ENCODE data around the gene GREB1.
A peak's percentile ranks its signal among the peaks of the same experiment; 100 is the strongest.

Gene GREB1

GRCh38 chr2:11558214-11558886, 24.5 kb downstream of the GREB1 start:
- no peak for TF ChIP-seq ZFX (IDR thresholded peaks at IDR 0.05)
- TF ChIP-seq CTCF (conservative IDR thresholded peaks at IDR 0.05), result no peak
- peak overlapping the region; percentile 78 for H3K27ac ChIP-seq

DNA sequence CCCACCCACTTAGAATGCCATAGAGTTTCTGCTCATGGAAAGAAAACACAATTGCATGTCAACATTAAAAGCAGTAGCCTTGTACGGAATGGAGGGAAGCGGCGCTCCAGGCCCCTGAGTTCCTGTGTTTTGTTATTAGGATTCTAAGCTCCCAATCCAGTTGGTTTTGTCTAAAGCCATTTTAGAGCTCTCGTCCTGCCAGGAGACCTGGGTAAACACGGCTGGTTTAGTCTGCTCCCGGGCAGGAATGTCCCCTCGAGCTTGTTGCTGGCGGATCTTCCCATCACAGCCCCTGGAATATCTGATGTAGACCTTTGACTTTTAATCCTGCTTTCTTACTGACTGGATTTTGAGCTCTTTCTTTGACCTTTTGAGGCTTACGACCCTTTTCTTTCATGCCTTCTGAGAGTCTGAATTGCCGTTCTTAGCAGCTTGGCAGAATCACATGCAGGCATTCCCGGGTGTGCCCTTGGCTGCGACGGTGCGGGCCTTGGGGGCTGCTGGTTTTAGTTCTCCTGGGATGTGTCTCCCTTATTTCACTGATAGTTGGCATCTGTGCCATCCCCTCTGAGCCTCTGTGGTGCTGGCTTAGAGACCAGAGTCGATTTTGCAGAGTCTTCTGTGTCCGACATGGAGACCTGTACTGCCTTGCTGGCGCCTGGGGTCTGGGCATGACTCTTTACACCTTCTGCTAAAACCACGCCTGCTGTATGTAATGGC, 25.4 kb downstream of the GREB1 start:
- no peak for TF ChIP-seq ZFX (IDR thresholded peaks at IDR 0.05)
- TF ChIP-seq CTCF (conservative IDR thresholded peaks at IDR 0.05), result no peak
- peak overlapping the region; percentile 78 for H3K27ac ChIP-seq

GRCh38 chr2:11559786-11560155, 25.9 kb downstream of the GREB1 start:
- H3K27ac ChIP-seq, result peak overlapping the region; percentile 78
- TF ChIP-seq CTCF (conservative IDR thresholded peaks at IDR 0.05) (no peak), ZFX (IDR thresholded peaks at IDR 0.05) (no peak)

GRCh38 chr2:11560806-11561205, 27.0 kb downstream of the GREB1 start:
- TF ChIP-seq ZFX (IDR thresholded peaks at IDR 0.05) (no peak), CTCF (conservative IDR thresholded peaks at IDR 0.05) (no peak)
- H3K27ac ChIP-seq, result no peak overlapping the region

DNA sequence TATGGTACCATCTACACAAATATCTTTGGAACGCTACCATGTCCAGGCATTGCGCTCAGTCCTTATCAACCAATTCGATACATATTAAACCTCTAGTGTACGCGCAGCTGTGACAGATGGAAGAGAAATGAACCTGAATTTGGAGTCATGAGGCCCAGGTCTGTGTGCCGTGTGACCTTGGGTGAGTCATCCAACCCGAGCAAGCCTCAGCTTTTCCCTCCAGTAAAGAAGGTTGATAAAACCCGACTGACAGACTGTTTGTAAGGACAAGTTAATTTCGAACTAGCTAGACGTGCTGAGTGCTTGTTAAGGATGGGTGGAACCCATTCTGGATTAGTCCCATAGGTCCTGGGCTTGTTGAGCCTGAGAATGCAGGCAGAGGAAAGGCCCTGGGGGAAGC, 28.2 kb downstream of the GREB1 start:
- TF ChIP-seq ZFX (IDR thresholded peaks at IDR 0.05), result no peak
- TF ChIP-seq CTCF (conservative IDR thresholded peaks at IDR 0.05), result no peak
- no peak overlapping the region for H3K27ac ChIP-seq

DNA sequence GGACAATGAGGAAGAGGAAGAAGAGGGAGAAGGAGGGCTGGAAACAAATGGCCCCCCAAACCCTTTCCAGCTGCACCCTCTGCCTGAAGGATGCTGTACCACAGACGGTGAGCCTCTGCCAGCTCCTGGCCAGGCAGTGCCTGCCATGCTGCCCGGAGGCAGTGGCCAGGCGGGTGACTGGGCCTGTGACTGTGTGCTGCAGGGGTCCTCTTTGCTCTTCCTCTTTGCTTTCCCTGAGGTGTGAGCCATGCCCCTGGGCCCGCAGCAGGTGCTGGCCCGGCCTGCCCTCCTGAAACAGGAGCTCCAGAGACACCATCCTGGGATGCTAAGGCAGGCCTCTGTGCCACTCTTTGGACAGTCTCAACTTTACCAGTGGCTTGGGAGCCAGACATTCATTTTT, 28.6 kb downstream of the GREB1 start:
- TF ChIP-seq CTCF (conservative IDR thresholded peaks at IDR 0.05) (no peak), ZFX (IDR thresholded peaks at IDR 0.05) (no peak)
- no peak overlapping the region for H3K27ac ChIP-seq

DNA sequence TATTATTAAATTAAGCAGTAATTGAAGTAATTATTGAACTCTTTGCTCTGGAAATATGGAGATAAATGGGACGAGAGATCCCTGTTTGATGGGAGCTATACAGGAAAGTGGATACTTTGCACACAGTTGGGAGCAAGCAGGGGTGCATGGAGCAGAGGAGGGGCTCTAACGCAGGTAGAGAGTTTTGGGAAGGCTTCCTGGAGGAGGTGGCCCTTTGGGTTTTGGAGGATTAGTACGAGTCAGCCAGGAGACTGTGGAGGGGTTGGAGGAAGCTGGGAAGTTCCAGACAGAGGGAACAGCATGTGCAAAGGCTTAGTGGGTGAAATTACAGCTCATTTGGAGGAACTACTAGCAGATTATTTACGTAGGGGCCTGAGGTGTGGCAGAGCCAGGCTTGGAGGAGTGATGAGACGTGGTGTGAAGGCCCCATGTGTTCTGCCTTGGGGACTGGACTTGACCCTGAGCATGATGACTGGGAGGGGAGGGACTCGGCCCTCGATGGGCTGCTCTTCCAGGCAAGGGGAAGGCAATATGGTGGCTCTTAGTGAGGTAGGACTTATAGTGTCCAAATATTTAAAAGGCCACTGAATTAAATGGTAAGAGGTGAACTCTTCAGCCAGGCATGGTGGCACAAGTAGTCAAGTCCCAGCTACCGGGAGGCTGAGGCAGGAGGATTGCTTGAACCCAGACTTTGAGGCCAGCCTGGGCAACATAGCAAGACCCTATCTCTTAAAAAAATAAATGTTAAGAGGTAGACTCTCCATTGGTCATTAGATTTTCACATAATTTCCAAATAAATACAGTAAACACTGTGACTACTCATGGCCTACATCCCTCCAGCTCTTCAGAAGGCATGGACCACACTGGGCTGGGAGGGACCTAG, 30.2 kb downstream of the GREB1 start:
- TF ChIP-seq CTCF (conservative IDR thresholded peaks at IDR 0.05), result no peak
- no peak for TF ChIP-seq ZFX (IDR thresholded peaks at IDR 0.05)
- no peak overlapping the region for H3K27ac ChIP-seq

All from C4-2B (cell line).